Naive thymus-derived CD4-positive, alpha-beta T cell (primary cell): ENCODE data around the gene C13orf42. TPM values are rescaled to one million over a fixed set of nuclear protein-coding genes. Genes with fewer than 3 reads are reported as not detected.

Experiments used
- ATAC-seq: fragments of 150-1000 bp; cut with Tn5 transposase; 2 replicates; pipeline ENCODE4 v1.10.0; 2021; ENCODE audit warnings: mild to moderate bottlenecking, moderate library complexity
- CTCF ChIA-PET: fragments of 350-600 bp; sonication (Branson Sonifier 250); formaldehyde crosslinking; loops from one replicate; lab custom pipeline; 2021; ENCODE audit warnings: antibody characterized with exemption; lab: Charles Lee
- POLR2A ChIA-PET: fragments of 350-600 bp; sonication (Branson Sonifier 250); formaldehyde crosslinking; loops from one replicate; lab custom pipeline; 2021; ENCODE audit warnings: antibody characterized with exemption, inconsistent platforms; lab: Charles Lee
- DNase-seq, 9 donors: peaks; one replicate each; pipeline versions ENCODE4 v3.0.0 to v3.0.0-alpha.2; 2020 to 2022; ENCODE audit warnings: mixed read lengths in 1 of 9
- H3K27ac ChIP-seq: one replicate; pipeline ENCODE4 v1.7.0; 2013; ENCODE audit warnings: mild to moderate bottlenecking, low read depth, low read length, moderate library complexity
- H3K27me3 ChIP-seq, 2 donors: one replicate each; pipeline ENCODE4 v1.7.0; 2013; ENCODE audit warnings: low read length in 2 of 2, mild to moderate bottlenecking in 2 of 2, moderate library complexity in 2 of 2; ENCODE audit not compliant: control insufficient read depth in 2 of 2, insufficient read depth in 2 of 2
- H3K36me3 ChIP-seq, 3 experiments: 1 replicate in 2 of 3; 2 replicates in 1 of 3; pipeline ENCODE4 v1.7.0; 2013; ENCODE audit warnings: low read length in 3 of 3, mild to moderate bottlenecking in 3 of 3, moderate library complexity in 1 of 3; ENCODE audit not compliant: insufficient read depth in 3 of 3, control insufficient read depth in 2 of 3
- H3K4me1 ChIP-seq, 2 donors: one replicate each; pipeline ENCODE4 v1.7.0; 2013; ENCODE audit warnings: low read length in 2 of 2, mild to moderate bottlenecking in 2 of 2, moderate library complexity in 1 of 2; ENCODE audit not compliant: control insufficient read depth in 2 of 2, insufficient read depth in 2 of 2
- H3K4me3 ChIP-seq: 2 replicates; pipeline ENCODE4 v1.7.0; 2013; ENCODE audit warnings: mild to moderate bottlenecking, low read length
- H3K9me3 ChIP-seq, 3 experiments: 1 replicate in 2 of 3; 2 replicates in 1 of 3; pipeline ENCODE4 v1.7.0; 2013; ENCODE audit warnings: low read length in 3 of 3; ENCODE audit not compliant: control insufficient read depth in 2 of 3
- H3K27ac Mint-ChIP-seq, 9 donors: one replicate each; pipeline ENCODE4 v1.8.0; 2020 to 2022; ENCODE audit warnings: mixed read lengths in 9 of 9, mild to moderate bottlenecking in 8 of 9, moderate library complexity in 5 of 9, inconsistent platforms in 2 of 9
- H3K27me3 Mint-ChIP-seq, 5 donors: one replicate each; pipeline ENCODE4 v1.8.0; 2021 to 2022; ENCODE audit warnings: mixed read lengths in 5 of 5, mild to moderate bottlenecking in 1 of 5
- H3K36me3 Mint-ChIP-seq, 5 donors: one replicate each; pipeline ENCODE4 v1.8.0; 2020 to 2022; ENCODE audit warnings: mixed read lengths in 5 of 5, mild to moderate bottlenecking in 3 of 5, inconsistent platforms in 1 of 5
- H3K4me1 Mint-ChIP-seq, 7 donors: one replicate each; pipeline ENCODE4 v1.8.0; 2020 to 2022; ENCODE audit warnings: mixed read lengths in 7 of 7, mild to moderate bottlenecking in 3 of 7, inconsistent platforms in 1 of 7
- H3K4me3 Mint-ChIP-seq, 10 donors: one replicate each; pipeline ENCODE4 v1.8.0; 2020 to 2022; ENCODE audit warnings: mild to moderate bottlenecking in 10 of 10, mixed read lengths in 10 of 10, moderate library complexity in 6 of 10, inconsistent platforms in 2 of 10
- H3K9me3 Mint-ChIP-seq, 11 donors: one replicate each; pipeline ENCODE4 v1.8.0; 2020 to 2022; ENCODE audit warnings: mixed read lengths in 11 of 11, mild to moderate bottlenecking in 4 of 11, inconsistent platforms in 1 of 11, moderate library complexity in 1 of 11
- intact Hi-C, 2 donors: fragments of 100-400 bp; cut with micrococcal nuclease; formaldehyde crosslinking; loops; one replicate each; pipeline ENCODE4 v1.15.1; 2023
- polyA plus RNA-seq, 2 donors: library from polyadenylated mRNA; unstranded; fragments of 300-500 nt; fragmentation: Illumina TruSeq; gene quantifications; one replicate each; pipeline ENCODE4 v1.2.3, GENCODE V29; 2021
- total RNA-seq, 6 experiments: library from RNA in 5 of 6; stranded (reverse) in 5 of 6; gene quantifications; 1 replicate in 5 of 6; 2 replicates in 1 of 6; pipeline ENCODE4 v1.2.3 and lab custom pipeline; 2021 to 2026

The C13orf42 gene
- total and polyA plus RNA-seq, 7 experiments from 2014 or later = not detected

- CTCF ChIA-PET = no interaction called here
These were observed 62.5 kb downstream of the C13orf42 start for GRCh38 chr13:51048616-51049015.

DNA sequence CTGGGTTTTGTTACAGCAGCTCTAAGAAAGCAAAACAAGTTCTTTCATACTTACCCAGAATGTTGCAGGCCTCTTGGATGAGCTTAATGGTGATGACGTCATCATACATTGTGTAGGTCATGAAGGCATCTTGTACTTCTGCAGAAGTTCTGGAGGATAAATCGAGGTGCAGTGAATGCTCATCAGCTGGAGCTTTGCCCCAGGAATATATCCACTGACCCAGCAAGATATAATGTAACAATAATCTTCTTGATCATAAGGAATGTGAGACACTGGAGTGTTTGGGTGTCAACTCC lies 63.0 kb downstream of the C13orf42 start:
- Mint-ChIP-seq H3K4me1 (no peaks in the 10 kb centered on the region), H3K27me3 (peaks cover 0 to 4% (median 0%) of the 10 kb centered on the region in 5 donors), H3K36me3 (no peaks in the 10 kb centered on the region), H3K9me3 (no peaks in the 10 kb centered on the region), H3K27ac (no peak overlapping the region), H3K4me3 (no peak overlapping the region)
- ChIA-PET POLR2A (no interaction called here), CTCF (no interaction called here)
- ATAC-seq (no peak), DNase-seq (no peak)
- no peaks in the 10 kb centered on the region for H3K4me1 ChIP-seq
- no peaks in the 10 kb centered on the region for H3K36me3 ChIP-seq
- no peaks in the 10 kb centered on the region for H3K27me3 ChIP-seq
- intact Hi-C loops = no loop called here
- H3K4me3 ChIP-seq = no peak overlapping the region
- no peaks in the 10 kb centered on the region for H3K9me3 ChIP-seq
- no peak overlapping the region for H3K27ac ChIP-seq

More at GRCh38 chr13:51048616-51049015, 62.5 kb downstream of the C13orf42 start:
- POLR2A ChIA-PET = no interaction called here
- Histone ChIP-seq H3K4me1 (no peaks in the 10 kb centered on the region), H3K36me3 (no peaks in the 10 kb centered on the region), H3K27me3 (no peaks in the 10 kb centered on the region), H3K4me3 (no peak overlapping the region), H3K9me3 (no peaks in the 10 kb centered on the region), H3K27ac (no peak overlapping the region)
- ATAC-seq = no peak
- Mint-ChIP-seq H3K9me3 (no peaks in the 10 kb centered on the region), H3K36me3 (no peaks in the 10 kb centered on the region), H3K27ac (no peak overlapping the region), H3K4me1 (no peaks in the 10 kb centered on the region), H3K4me3 (no peak overlapping the region), H3K27me3 (peaks cover 0 to 4% (median 0%) of the 10 kb centered on the region in 5 donors)
- DNase-seq = no peak
- intact Hi-C loops = no loop called here

DNA sequence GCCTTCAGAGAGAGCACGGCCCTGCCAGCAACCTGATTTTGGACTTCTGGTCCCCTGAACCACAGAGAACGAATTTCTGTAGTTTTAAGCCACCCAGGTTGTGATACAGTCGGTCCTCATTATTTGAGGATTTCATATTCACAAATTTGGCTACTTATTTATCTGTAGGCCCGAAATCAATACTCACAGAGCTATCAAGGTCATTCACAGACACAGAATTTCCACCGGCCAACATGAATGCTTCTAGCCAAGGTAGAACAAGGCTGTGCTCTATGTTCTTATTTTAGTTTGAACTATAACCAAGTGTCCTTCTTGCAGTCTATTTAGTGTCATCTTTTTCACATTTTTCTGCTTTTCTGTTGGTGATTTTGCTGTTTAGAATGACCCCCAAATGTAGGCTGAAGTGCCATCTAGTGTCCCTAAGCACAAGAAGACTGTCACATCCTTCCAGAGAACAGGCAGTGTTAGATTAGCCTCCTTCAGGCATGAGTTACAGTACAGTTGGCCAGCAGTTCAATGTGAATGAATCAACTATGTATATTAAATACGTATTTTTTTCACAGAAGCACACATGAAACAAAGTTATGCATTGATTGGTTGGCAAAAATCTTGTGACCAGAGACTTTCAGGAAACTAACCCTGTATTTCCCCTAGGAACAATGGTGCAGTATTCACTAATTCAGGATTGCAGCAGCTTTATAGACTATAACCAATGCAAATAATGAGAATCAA lies 63.5 kb downstream of the C13orf42 start:
- ChIA-PET POLR2A (no interaction called here), CTCF (no interaction called here)
- Histone ChIP-seq H3K4me3 (no peak overlapping the region), H3K36me3 (no peaks in the 10 kb centered on the region), H3K4me1 (no peaks in the 10 kb centered on the region), H3K27ac (no peak overlapping the region), H3K27me3 (no peaks in the 10 kb centered on the region), H3K9me3 (no peaks in the 10 kb centered on the region)
- Mint-ChIP-seq H3K27ac (no peak overlapping the region), H3K27me3 (peaks cover 0 to 4% (median 0%) of the 10 kb centered on the region in 5 donors), H3K9me3 (no peaks in the 10 kb centered on the region), H3K4me1 (no peaks in the 10 kb centered on the region), H3K4me3 (no peak overlapping the region), H3K36me3 (no peaks in the 10 kb centered on the region)
- no peak for ATAC-seq
- DNase-seq = no peak
- intact Hi-C loops = no loop called here

GRCh38 chr13:51045451-51045850 lies 65.6 kb downstream of the C13orf42 start:
- Mint-ChIP-seq H3K36me3 (no peaks in the 10 kb centered on the region), H3K9me3 (no peaks in the 10 kb centered on the region), H3K27ac (peak overlapping the region in 1 of 9 donors; percentile 21), H3K27me3 (peaks cover 0 to 4% (median 2%) of the 10 kb centered on the region in 5 donors), H3K4me3 (no peak overlapping the region), H3K4me1 (no peaks in the 10 kb centered on the region)
- Histone ChIP-seq H3K36me3 (no peaks in the 10 kb centered on the region), H3K4me1 (no peaks in the 10 kb centered on the region), H3K4me3 (no peak overlapping the region), H3K9me3 (no peaks in the 10 kb centered on the region), H3K27me3 (no peaks in the 10 kb centered on the region), H3K27ac (no peak overlapping the region)
- POLR2A ChIA-PET = no interaction called here
- ATAC-seq = no peak
- intact Hi-C loops = no loop called here
- DNase-seq = no peak
- CTCF ChIA-PET = no interaction called here

GRCh38 chr13:51044023-51044665 lies 66.9 kb downstream of the C13orf42 start:
- no peaks in the 10 kb centered on the region for H3K27me3 ChIP-seq
- Mint-ChIP-seq H3K36me3 (no peaks in the 10 kb centered on the region), H3K9me3 (no peaks in the 10 kb centered on the region), H3K27ac (no peak overlapping the region), H3K4me3 (no peak overlapping the region), H3K4me1 (no peaks in the 10 kb centered on the region), H3K27me3 (peaks cover 0 to 6% (median 2%) of the 10 kb centered on the region in 5 donors)
- H3K4me1 ChIP-seq = no peaks in the 10 kb centered on the region
- H3K4me3 ChIP-seq = no peak overlapping the region
- ChIA-PET POLR2A (no interaction called here), CTCF (no interaction called here)
- no peaks in the 10 kb centered on the region for H3K36me3 ChIP-seq
- ATAC-seq (no peak), DNase-seq (no peak)
- no peak overlapping the region for H3K27ac ChIP-seq
- H3K9me3 ChIP-seq = no peaks in the 10 kb centered on the region
- intact Hi-C loops = no loop called here

GRCh38 chr13:51043310-51043709 lies 67.8 kb downstream of the C13orf42 start:
- no peaks in the 10 kb centered on the region for H3K36me3 ChIP-seq
- Mint-ChIP-seq H3K36me3 (no peaks in the 10 kb centered on the region), H3K27me3 (peaks cover 0 to 7% (median 2%) of the 10 kb centered on the region in 5 donors), H3K4me1 (no peaks in the 10 kb centered on the region), H3K27ac (no peak overlapping the region), H3K4me3 (no peak overlapping the region), H3K9me3 (no peaks in the 10 kb centered on the region)
- no peaks in the 10 kb centered on the region for H3K4me1 ChIP-seq
- ATAC-seq = no peak
- H3K4me3 ChIP-seq = no peak overlapping the region
- intact Hi-C loops = no loop called here
- POLR2A ChIA-PET = no interaction called here
- H3K9me3 ChIP-seq = no peaks in the 10 kb centered on the region
- no peak overlapping the region for H3K27ac ChIP-seq
- CTCF ChIA-PET = interaction anchor here (0.5 to 0.6 kb wide), 2 partner anchors 382 to 870 kb away, joined by 4 read pairs; no protein-coding TSS in a partner anchor
- no peaks in the 10 kb centered on the region for H3K27me3 ChIP-seq
- DNase-seq = no peak

- no peak overlapping the region for H3K27ac ChIP-seq
- no peaks in the 10 kb centered on the region for H3K9me3 ChIP-seq
- no peaks in the 10 kb centered on the region for H3K27me3 ChIP-seq
- Mint-ChIP-seq H3K27ac (no peak overlapping the region), H3K4me3 (no peak overlapping the region), H3K36me3 (no peaks in the 10 kb centered on the region), H3K4me1 (peaks cover 0 to 2% (median 0%) of the 10 kb centered on the region in 7 donors), H3K9me3 (no peaks in the 10 kb centered on the region), H3K27me3 (peaks cover 0 to 16% (median 4%) of the 10 kb centered on the region in 5 donors)
- POLR2A ChIA-PET = no interaction called here
- CTCF ChIA-PET = no interaction called here
- no peak overlapping the region for H3K4me3 ChIP-seq
- DNase-seq (no peak), ATAC-seq (no peak)
- H3K36me3 ChIP-seq = no peaks in the 10 kb centered on the region
- H3K4me1 ChIP-seq = no peaks in the 10 kb centered on the region
- intact Hi-C loops = no loop called here
These were observed 69.4 kb downstream of the C13orf42 start for GRCh38 chr13:51041710-51042109.
